Skeletal muscle tissue (tissue), 4 donors: ENCODE results near the gene PSD. TPM values are rescaled to one million over a fixed set of nuclear protein-coding genes. Genes with fewer than 3 reads are reported as not detected.

Source experiments
- H3K27ac ChIP-seq: one replicate; pipeline ENCODE4 v1.7.0; 2013; ENCODE audit warnings: mild to moderate bottlenecking, low read depth, low read length, inconsistent platforms
- H3K27me3 ChIP-seq, 3 donors: one replicate each; pipeline ENCODE4 v1.7.0; 2013; ENCODE audit warnings: low read length in 3 of 3; ENCODE audit not compliant: control insufficient read depth in 3 of 3, insufficient read depth in 3 of 3
- H3K36me3 ChIP-seq, 3 donors: one replicate each; pipeline ENCODE4 v1.7.0; 2013; ENCODE audit warnings: low read length in 3 of 3; ENCODE audit not compliant: control insufficient read depth in 3 of 3, insufficient read depth in 3 of 3
- H3K4me1 ChIP-seq, 3 donors: one replicate each; pipeline ENCODE4 v1.7.0; 2013; ENCODE audit warnings: low read length in 3 of 3, mild to moderate bottlenecking in 3 of 3; ENCODE audit not compliant: control insufficient read depth in 3 of 3, insufficient read depth in 3 of 3
- H3K4me3 ChIP-seq, 3 donors: one replicate each; pipeline ENCODE4 v1.7.0; 2013; ENCODE audit warnings: low read length in 3 of 3
- H3K9ac ChIP-seq, 3 donors: one replicate each; pipeline ENCODE4 v1.7.0; 2013; ENCODE audit warnings: low read length in 3 of 3, mild to moderate bottlenecking in 3 of 3, moderate library complexity in 2 of 3, low read depth in 1 of 3
- H3K9me3 ChIP-seq, 3 donors: one replicate each; pipeline ENCODE4 v1.7.0; 2013; ENCODE audit warnings: low read length in 3 of 3; ENCODE audit not compliant: control insufficient read depth in 3 of 3
- total RNA-seq: library from RNA; depleted of rRNA; stranded (reverse); fragments of >200 nt; gene quantifications from one replicate; pipeline ENCODE4 v1.2.3, GENCODE V29; 2014
- donor health status: Osteomylitis.

Gene PSD
- total RNA-seq, 1 donor from 2014 or later = 3.7 TPM

DNA sequence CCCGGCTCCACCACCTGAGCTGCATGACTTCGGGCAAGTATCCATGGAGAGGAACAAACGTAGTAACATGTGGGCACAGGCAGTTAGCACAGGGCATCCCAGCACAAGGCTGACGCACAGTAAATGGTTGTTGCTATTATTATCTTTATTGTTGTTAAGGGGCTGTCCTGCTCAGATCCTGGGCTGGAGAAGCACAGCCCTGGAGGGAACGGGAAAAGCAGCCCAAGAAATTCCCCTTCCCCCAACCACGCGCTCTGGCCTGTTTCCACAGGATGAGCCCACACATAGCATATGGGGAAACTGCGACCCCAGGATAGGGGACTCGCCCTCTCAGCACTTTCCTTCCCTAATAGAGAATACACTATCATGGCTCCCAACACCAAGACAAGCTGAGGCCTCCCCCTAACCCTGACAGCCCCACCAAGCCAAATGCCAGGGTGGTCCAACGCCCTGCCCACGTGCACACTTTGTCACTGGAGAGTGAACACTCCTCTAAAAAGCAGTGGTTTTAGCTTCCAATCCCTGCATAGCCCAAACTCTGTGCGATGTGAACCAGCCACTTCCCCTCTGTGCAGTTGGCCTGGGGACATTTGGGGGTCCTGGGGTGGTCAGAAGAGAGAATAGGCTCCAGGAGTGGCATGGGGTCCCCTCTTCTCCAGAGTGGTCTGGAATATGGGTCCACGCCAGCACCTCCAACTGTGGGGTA is 11.0 kb downstream of the PSD start:
- Histone ChIP-seq H3K4me3 (no peak overlapping the region), H3K27me3 (peaks cover 49 to 52% (median 51%) of the 10 kb centered on the region in 3 donors), H3K27ac (no peak overlapping the region)

DNA sequence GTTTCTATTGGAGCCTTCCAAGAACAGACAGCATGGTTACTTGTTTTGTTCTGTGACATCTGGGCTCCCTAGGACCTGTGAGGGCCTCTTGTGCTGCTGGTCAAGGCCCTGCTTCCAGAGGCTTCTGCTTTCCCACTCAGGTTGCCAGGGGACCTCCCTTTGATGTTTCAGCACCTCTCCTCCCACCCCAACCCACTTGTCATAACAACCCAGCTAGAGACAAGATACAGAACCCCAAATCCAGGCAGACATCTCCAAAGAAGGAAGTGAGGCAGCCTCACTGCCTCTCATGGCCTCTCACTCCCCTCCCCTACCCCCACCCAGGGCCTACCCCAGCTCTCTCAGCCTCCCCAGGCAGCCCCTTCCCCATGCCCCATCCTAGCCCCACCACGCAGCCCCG is 11.8 kb downstream of the PSD start:
- Histone ChIP-seq H3K27me3 (peaks cover 42 to 44% (median 43%) of the 10 kb centered on the region in 3 donors), H3K9ac (no peak overlapping the region), H3K9me3 (no peaks in the 10 kb centered on the region), H3K27ac (no peak overlapping the region), H3K4me1 (peaks cover 2 to 12% (median 6%) of the 10 kb centered on the region in 3 donors), H3K36me3 (peaks cover under 1 to 3% (median 1%) of the 10 kb centered on the region in 3 donors), H3K4me3 (no peak overlapping the region)

More for the DNA sequence above, 11.0 kb downstream of the PSD start:
- Histone ChIP-seq H3K4me1 (peaks cover 2 to 12% (median 6%) of the 10 kb centered on the region in 3 donors), H3K9me3 (no peaks in the 10 kb centered on the region), H3K36me3 (no peaks in the 10 kb centered on the region), H3K9ac (no peak overlapping the region)

DNA sequence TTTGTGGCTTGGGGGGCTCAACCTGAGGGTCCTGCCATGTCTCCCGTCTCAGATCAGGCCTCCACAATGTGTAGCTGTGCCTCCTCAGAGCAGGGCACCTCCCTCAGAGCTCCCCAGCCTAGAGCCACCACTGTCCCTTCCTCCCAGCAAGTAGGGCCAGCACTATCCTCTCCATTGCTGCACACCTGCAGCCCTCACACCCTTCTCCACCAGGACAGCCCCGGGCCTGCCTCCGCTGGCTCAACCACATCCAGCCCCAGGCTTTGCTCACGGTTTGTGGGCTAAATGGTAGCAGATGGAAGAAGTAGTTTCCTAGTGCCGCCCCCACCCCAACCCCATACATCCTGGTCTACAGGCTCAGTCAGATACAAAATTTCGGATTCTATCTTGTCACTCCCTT is 13.0 kb downstream of the PSD start:
- Histone ChIP-seq H3K27me3 (peaks cover 30 to 32% (median 31%) of the 10 kb centered on the region in 3 donors), H3K4me3 (no peak overlapping the region), H3K9me3 (no peaks in the 10 kb centered on the region), H3K9ac (no peak overlapping the region), H3K36me3 (peaks cover 10 to 12% (median 10%) of the 10 kb centered on the region in 3 donors), H3K4me1 (peaks cover 2 to 12% (median 6%) of the 10 kb centered on the region in 3 donors), H3K27ac (no peak overlapping the region)

DNA sequence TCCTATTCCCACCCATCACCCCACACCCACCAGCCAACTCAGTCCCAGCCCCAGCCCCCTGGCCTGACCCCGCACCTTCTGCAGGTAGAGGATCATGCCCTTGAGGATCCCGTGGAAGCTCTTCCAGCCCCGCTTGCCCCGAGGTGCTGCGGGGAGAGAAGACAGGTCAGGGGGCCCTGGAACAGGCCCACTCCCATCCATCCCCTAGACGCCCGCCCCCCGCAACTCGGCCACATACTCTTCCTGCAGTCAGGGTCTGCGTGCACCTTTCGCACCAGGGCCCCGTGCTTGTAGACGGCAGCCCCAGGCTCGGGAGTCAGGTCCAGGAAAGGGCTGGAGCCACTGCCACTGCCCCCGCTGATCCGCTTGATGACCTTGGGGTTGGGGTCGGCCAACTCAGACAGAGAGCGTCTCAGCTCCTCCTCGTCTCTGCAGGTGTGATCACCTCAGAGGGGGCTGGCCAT is 13.4 kb downstream of the PSD start:
- Histone ChIP-seq H3K36me3 (peaks cover 13 to 15% (median 14%) of the 10 kb centered on the region in 3 donors), H3K9ac (no peak overlapping the region), H3K9me3 (no peaks in the 10 kb centered on the region), H3K27me3 (peaks cover 25 to 27% (median 26%) of the 10 kb centered on the region in 3 donors), H3K4me1 (peaks cover under 1 to 8% (median 4%) of the 10 kb centered on the region in 3 donors), H3K27ac (no peak overlapping the region), H3K4me3 (no peak overlapping the region)

DNA sequence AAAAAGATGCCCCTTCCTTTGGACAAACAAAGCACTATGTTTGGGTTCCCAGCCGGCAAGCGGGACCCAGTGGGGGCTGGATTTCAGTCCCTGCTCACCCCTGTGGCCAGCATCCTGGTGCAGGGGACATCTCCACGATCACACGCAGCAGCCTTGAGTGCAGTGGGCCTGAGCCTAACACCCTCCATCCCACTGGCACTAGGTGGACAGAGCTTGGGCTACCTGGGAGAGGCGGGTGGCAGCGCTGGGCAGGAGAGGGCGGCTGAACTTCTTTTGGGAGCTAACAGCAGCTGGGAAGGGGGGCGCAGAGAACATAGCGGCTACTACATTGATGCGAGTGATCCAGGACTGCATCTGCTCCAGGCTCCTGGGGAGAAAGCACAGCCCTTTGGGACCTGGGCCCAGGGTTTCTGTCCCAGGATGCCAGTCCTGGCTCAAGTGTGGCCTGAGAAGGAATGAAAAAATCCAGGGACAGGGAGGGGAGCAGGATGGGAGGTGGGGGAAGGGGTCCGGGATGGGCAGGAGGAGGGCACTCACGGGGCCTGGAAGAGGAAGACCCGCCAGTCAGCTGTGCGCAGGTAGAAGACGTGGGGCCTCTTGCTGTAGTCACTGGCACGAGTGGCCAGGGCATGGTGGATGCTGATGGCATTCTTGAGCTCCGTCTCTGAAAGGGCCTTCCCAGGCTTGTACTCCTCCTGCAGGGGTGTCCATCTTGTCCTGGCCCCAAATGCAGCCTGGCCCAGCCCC is 14.1 kb downstream of the PSD start:
- H3K9me3 ChIP-seq = no peaks in the 10 kb centered on the region
- no peak overlapping the region for H3K27ac ChIP-seq
- peaks cover 6 to 14% (median 7%) of the 10 kb centered on the region in 3 donors for H3K4me1 ChIP-seq
- peaks cover 19 to 21% (median 20%) of the 10 kb centered on the region in 3 donors for H3K27me3 ChIP-seq
- H3K36me3 ChIP-seq = peaks cover 13 to 17% (median 14%) of the 10 kb centered on the region in 3 donors
- H3K4me3 ChIP-seq = no peak overlapping the region
- no peak overlapping the region for H3K9ac ChIP-seq

DNA sequence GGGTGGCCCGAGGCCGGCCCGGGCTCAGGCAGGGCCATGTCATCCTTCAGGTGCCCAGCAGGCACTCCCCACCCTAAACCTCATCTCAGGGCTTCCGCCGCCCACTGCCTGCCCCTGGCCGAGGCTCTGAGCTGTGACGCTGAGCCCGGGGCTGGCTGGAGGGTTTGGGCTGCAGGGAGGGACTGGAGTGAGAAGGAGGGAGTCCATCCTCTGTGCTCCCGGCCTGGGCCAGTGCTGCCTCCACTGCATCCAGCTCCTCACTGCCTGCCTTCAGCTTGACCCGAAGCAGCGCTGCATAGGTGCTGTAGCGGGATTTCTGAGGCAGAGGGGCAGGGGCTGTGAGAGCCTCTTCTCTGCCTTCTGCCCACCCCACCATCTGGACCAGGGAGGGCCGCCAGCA is 15.5 kb downstream of the PSD start:
- Histone ChIP-seq H3K9ac (no peak overlapping the region), H3K27me3 (peaks cover 7 to 10% (median 9%) of the 10 kb centered on the region in 3 donors), H3K4me1 (peaks cover 6 to 21% (median 11%) of the 10 kb centered on the region in 3 donors), H3K9me3 (no peaks in the 10 kb centered on the region), H3K4me3 (no peak overlapping the region), H3K27ac (no peak overlapping the region), H3K36me3 (peaks cover 16 to 20% (median 16%) of the 10 kb centered on the region in 3 donors)

DNA sequence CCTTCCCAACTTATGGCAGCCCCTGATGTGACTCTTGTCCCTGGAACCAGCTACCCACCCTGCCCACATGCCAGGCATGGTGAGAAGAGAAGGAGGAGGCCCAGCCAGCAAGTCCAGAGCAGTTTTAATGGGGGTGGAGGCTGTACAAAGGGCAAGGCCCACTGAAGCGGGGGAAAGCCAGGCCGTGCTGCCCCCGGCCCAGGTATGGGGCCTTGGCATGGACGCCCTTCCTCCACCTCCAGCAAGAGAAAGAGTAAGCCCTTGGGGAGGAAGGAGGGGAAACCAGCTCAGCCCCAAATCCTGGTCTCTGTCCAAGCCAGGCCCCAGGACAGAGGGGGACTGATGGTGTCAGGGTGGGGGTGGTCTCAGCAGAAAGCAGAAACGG is 16.1 kb downstream of the PSD start:
- Histone ChIP-seq H3K9ac (no peak overlapping the region), H3K36me3 (peaks cover 19 to 27% (median 20%) of the 10 kb centered on the region in 3 donors), H3K4me1 (peaks cover 6 to 22% (median 11%) of the 10 kb centered on the region in 3 donors), H3K9me3 (no peaks in the 10 kb centered on the region), H3K27ac (no peak overlapping the region), H3K4me3 (no peak overlapping the region), H3K27me3 (peaks cover 1 to 4% (median 3%) of the 10 kb centered on the region in 3 donors)

DNA sequence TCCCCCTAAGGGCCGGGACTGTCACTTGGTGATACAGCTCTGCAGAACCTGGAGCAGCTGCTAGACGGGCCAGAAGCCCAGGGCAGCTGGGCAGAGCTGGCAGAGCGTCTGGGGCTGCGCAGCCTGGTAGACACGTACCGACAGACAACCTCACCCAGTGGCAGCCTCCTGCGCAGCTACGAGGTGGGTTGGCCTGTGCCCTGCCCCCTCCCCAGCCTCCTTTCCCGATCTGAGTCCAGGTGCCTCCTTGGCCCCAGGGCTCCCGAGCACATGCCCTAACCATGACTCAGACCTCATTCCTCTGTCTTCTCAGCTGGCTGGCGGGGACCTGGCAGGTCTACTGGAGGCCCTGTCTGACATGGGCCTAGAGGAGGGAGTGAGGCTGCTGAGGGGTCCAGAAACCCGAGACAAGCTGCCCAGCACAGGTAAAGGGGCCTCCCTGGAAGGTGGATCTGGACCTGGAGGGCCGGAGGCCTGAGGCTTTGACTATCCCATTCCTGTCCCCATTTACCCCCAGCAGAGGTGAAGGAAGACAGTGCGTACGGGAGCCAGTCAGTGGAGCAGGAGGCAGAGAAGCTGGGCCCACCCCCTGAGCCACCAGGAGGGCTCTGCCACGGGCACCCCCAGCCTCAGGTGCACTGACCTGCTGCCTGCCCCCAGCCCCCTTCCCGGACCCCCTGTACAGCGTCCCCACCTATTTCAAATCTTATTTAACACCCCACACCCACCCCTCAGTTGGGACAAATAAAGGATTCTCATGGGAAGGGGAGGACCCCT is 16.7 kb downstream of the PSD start:
- Histone ChIP-seq H3K4me3 (no peak overlapping the region), H3K36me3 (peaks cover 20 to 28% (median 24%) of the 10 kb centered on the region in 3 donors), H3K9me3 (no peaks in the 10 kb centered on the region), H3K9ac (no peak overlapping the region), H3K27me3 (no peaks in the 10 kb centered on the region), H3K4me1 (peaks cover 6 to 25% (median 11%) of the 10 kb centered on the region in 3 donors), H3K27ac (no peak overlapping the region)

DNA sequence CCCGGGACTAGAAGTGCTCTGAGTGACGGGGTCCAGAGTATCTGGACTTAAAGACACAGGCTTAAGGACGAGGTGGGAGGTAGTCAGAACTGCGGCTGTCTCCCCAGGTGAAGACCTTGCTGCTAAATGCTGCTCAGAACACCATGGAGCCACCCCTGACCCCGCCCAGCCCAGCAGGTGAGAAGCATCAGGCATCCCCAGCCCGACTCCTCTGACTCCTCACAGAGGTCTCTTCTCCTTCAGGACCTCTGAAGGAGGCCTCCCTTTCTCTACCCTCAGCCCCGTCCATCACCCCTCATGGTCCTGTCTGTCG is 17.3 kb downstream of the PSD start:
- H3K27ac ChIP-seq = no peak overlapping the region

More for the DNA sequence above, 17.3 kb downstream of the PSD start:
- Histone ChIP-seq H3K9me3 (no peaks in the 10 kb centered on the region), H3K27me3 (no peaks in the 10 kb centered on the region), H3K36me3 (peaks cover 23 to 31% (median 25%) of the 10 kb centered on the region in 3 donors), H3K4me3 (no peak overlapping the region), H3K4me1 (peaks cover 11 to 31% (median 18%) of the 10 kb centered on the region in 3 donors), H3K9ac (no peak overlapping the region)
